Loucy (cell line): Measurements from ENCODE around the gene TEDC1.

Experiments
- EZH2phosphoT487 ChIP-seq: fragments of 200-600 bp; IDR thresholded peaks from 2 replicates; pipeline ENCODE4 v1.6.1; 2018; ENCODE audit warnings: antibody characterized with exemption, mild to moderate bottlenecking, moderate library complexity, borderline replicate concordance
- TF ChIP-seq, protein P1 (sequence below): fragments of 200-600 bp; sonication (generic); conservative IDR thresholded peaks from 2 replicates; pipeline ENCODE4 v1.5.1; 2014; ENCODE audit warnings: mild to moderate bottlenecking, antibody characterized with exemption, low read length

DNA sequence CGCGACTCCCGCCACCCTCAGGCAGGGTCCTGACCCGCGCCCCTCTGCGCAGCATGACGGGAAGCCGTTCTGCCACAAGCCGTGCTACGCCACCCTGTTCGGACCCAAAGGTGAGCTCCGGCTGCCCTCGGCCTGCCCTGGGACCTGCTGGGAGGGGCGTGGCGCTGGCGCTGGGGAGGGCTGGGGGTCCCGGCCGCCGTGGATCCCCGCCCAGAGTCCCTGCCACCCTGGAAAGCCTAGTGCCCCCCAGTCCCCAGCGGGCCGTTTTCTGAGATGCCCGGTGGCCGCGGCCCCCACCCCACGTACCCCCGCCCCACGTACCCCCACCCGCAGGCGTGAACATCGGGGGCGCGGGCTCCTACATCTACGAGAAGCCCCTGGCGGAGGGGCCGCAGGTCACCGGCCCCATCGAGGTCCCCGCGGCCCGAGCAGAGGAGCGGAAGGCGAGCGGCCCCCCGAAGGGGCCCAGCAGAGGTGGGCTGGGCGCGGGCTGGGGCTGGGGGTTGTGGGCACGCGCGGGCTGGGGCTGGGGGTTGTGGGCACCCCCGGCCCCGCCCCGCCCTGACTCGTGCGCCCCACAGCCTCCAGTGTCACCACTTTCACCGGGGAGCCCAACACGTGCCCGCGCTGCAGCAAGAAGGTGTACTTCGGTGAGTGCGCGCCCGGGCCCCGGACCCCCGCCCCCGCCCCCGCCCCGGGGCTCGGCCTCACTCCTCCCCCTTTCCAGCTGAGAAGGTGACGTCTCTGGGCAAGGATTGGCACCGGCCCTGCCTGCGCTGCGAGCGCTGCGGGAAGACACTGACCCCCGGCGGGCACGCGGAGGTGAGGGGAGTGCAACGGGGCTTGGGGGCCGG is 12.4 kb upstream of the TEDC1 start:
- TF ChIP-seq, protein P1, sequence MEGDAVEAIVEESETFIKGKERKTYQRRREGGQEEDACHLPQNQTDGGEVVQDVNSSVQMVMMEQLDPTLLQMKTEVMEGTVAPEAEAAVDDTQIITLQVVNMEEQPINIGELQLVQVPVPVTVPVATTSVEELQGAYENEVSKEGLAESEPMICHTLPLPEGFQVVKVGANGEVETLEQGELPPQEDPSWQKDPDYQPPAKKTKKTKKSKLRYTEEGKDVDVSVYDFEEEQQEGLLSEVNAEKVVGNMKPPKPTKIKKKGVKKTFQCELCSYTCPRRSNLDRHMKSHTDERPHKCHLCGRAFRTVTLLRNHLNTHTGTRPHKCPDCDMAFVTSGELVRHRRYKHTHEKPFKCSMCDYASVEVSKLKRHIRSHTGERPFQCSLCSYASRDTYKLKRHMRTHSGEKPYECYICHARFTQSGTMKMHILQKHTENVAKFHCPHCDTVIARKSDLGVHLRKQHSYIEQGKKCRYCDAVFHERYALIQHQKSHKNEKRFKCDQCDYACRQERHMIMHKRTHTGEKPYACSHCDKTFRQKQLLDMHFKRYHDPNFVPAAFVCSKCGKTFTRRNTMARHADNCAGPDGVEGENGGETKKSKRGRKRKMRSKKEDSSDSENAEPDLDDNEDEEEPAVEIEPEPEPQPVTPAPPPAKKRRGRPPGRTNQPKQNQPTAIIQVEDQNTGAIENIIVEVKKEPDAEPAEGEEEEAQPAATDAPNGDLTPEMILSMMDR = no peak
- no peak for TF ChIP-seq EZH2phosphoT487
